Stimulated activated CD8-positive, alpha-beta memory T cell treated with anti-CD3 and anti-CD28 coated beads, Interleukin-12 subunit alpha, Interleukin-12 subunit beta, amount 100 ng/mL, for 4 hours (primary cell): ENCODE data around the gene GPC4.

Source experiments
- DNase-seq: peaks from one replicate; pipeline ENCODE4 v3.0.0-alpha.2; 2020; ENCODE audit warnings: low read depth

GPC4 gene

DNA sequence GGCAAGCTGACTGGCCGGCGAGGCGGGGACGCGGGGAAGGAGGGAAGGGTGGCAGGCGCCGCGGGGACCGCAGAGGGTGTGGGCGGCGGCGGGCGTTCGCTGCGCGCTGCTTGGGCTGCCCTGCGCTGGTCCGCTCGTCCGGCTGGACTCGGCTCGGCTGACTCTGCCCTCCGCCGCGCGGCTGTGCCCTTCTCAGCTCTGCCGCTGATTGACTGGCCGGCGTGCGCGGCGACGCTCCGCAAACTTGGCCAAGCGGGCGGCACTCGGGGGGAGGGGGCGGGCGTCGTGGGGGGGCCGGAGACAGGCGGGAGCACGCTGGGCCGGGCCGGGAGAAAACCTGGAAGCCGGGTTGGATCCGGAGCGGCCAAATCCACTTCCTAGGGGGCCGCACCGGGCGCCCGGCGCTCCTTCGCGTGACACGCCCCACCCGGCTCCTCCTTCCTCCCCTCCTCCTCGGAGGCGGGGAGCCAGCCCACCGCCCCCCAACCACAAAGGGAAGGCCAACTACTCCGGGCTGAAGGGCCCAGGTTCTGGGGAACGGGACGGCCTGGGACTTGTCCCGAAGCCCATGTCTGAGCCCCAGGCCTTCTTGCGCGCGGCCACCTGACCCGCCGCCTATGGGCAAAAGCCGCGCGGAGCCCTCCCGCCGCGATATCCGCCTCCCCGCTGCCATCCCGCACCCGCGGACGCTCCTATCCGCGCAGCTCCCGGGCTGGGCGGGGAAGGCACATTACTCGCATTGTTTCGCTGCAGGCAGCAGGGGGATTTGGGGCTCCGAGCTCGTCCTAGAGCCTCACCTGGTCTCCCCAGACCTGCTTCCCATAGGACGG, at the start of gene GPC4:
Gene GPC4 (minus strand): TSS at position 214 of the 830 bp plus-strand sequence. CDS start 524 bp downstream, outside the sequence.
- no peak for DNase-seq

DNA sequence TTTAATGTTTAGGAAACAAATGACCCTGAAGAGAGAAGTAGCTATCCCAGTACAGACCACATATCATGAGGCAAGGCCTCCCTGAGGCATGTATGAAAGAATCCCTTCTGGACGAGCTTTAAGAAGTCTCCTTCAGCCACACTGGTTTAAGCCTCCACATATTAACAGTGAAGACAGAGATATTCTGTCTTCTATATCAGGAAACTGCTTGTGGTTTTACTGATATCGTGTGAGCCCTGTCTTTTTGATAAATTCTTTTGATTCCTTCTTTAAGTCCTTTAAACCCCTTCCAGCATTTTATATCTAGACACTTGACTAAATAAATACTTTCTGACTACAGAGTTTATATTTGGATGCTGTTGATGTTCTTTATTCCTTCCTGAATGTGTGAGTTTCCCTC, 45.9 kb upstream of the GPC4 start:
- DNase-seq, result no peak

DNA sequence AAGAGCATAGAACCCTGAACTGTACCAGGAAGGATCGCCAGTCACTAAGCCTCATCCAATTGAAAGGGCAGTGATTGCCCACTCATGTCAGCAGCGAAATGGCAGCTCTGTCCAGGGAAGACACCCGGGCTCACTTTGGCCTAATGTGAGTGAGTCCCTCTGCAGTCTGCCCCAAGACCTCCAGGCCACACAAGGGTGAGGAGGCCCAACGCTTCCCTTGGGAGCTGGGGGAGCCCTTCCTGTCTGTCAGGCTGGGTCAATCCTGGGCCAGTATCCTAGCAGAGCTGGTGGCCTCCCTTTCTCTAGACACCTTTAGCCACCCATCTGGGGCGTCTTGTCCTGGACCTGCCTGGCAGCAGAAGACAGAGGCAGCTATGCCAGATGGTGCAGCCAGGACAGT, 39.6 kb upstream of the GPC4 start:
- DNase-seq, result no peak

DNA sequence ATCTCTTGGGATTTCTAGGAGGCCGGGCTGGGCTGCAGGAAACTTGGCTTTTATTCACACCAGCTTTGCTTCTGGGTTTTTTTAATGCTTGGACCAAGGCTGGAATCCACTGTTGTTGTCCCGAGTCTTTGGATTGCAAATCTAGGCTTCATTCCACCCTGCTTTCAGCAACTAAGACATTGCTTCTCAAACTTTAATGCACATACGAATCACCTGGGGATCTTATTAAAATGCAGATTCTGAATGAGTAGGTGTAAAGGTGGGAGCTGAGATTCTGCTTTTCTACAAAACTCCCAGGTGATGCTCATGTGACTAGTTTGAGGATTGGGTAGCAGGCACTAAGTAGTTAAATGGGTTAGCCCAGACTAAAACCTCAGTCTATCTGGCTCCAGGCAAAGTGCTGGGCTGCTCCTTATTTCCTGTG, 39.2 kb upstream of the GPC4 start:
- DNase-seq, result no peak

DNA sequence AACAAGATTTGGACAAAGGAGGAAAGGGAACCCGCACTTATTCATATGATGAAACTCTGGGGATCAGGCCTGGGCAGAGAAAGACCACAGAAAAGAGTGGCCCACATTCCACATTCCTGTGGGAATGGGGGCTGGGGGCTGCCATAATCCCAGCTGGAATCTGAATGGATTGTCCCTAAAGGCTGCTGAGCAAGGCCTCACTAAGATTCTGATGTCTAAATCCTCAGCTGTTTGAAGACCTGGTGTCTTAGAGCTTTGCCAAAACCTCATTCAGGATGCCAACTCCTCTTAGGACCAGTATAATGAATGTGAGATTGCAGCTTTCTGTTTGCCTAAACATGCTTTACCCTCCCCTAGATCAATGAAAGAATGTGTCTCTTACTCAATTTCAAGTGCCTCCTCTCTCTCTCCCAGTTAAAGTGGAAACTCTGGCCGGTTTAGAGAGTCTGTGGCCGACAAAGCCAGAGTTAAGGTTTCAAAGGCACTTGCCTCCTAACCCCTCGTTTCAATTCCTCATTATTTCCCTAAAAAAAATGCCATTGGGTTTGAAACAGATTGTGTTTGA, 33.3 kb upstream of the GPC4 start:
- no peak for DNase-seq

DNA sequence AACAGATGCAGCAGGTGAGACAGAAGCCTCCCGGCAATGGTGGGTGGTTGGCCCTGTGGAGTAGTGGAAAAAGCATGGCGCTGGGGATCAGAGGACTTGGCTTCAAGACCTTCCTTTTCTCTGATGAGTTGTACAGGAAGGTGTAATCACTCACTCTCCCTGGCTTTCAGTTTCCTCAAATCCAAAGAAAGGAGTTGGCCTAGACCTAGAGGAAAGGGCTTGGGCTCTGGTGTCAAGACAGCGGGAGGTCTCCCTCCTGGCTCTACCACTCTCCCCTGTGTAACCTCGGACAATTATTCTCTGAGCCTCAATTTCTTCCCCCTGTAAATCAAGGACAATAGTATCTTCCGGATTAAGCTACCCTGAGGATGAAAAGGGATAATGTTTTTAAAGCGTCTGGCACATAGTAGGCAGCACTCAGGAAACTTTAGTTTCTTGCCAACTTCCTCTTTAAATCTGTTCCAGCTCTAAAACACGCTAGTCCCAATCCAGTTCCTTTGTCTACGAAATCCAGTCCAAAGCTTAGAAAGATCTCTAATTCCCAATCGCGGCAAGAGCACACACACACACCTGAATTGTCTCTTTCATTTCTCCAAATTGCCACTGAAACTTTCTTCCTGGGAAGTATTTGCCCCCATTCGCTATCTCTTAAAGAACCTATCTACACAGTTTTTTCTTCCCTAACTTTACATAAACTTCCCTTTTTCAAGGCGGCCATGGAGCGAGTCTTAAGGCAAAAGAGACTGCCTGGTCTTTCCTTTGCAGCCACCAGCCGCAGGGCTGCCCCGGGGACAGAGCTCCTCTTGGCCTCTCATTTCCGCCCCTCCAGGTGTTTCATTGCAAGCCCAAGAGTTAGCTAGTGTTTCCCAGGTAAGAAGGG, 29.9 kb upstream of the GPC4 start:
- DNase-seq, result no peak

DNA sequence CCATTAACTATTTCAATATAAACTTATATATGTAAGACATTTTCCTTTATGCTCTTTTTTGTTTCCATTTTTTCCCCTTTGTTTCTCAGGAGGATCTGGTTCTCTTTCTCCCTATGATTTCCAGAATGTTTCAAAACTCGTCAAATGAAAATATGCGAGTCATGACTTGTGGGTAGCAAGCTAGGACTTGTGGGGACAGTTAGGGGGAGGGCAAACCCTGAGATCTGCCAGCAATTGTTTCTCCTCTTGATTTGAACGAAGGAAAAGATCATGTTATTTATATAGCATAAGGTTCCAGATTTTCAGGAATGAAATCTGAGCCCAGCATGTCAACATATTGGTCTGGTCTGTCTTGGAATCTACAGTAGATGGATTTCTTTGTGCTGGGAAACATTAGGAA, 28.9 kb upstream of the GPC4 start:
- DNase-seq, result no peak

DNA sequence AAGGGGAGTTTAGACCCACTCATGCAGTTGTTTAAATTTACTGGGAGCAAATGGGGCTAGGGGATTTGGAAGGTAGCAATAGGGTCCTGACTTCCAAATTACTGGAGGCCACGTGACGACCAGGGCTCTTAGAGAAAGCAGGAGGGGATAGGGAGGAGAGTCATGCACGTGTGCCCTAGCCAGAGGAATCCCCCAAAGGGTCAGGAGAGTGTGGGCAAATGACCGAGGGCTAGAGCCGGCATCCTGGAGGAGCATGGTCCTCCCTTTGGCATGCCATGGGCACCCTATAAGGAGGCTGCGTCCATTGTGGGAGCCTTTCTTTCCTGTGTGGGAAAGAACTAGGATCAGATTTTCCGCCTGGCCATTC, 25.5 kb upstream of the GPC4 start:
- no peak for DNase-seq

DNA sequence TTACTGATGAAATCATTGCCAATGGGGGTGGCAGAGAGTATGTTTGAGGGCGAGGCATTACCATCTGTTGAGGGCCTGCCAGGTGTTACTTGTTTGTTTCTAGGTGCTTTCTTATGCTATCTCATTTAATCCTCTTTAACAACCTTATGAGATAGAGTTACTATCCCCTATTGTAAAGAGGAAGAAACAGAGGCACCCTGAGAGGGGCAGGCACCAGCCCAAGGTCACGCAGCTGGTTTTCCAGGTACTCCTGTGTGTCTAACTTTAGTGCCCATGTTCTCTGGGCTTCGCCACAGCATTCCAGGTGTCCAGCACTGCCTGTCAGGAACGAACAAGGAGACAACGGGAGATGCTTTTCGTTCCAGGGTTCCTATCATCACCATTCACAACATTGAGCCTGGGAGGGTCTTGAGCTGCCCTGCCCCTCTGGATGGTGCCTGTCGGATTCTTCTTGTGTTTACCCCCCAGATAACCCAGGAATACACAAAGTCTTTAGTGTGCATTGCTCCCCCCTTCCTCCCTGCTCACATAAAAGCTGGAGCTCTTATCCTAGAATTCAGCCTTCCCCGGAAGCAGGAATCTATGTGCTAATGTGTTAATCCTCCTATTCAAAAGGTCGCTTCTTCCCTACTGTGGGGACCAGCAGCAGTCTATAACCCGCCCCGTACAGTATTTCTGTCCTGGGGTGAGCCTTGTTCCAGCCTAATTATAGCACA, 24.9 kb upstream of the GPC4 start:
- no peak for DNase-seq

DNA sequence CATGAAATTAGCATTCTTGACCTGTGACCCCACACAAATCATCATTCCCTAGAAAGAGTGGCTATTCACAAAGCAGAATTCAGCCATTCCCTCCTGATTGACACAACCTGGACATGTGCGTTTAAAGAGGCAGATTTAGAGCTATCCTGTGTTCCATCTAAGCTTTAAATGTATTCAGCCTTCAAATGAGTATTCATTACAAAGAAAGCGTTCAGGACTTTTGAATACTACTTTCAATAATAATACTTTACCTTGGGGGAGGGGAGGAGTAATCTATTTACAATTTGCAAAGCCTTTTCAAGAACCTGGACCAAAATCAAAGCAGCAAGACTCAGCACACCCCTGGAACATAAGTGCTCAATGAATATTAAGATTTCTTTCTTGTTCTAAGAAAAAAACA, 22.5 kb upstream of the GPC4 start:
- DNase-seq, result no peak

DNA sequence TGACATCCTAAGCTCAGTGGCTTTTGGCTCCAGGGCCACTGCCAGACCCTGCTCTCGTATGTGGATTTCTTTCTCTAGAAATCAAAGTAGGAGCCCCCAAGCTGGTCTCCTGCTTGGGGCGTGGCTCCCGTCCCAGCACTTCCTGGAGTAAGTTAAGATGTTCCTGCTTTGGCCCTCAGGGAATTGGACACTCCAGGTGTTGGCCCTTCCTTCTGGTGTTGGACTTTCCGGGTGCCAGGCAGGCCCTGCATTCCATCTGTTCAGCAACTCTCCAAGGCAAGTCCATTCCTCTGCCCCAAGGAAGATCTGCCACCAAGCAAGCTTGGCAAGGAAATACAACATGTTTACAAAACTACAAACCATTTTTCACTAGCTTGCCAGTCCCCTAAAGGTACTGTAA, 22.1 kb upstream of the GPC4 start:
- DNase-seq, result no peak

DNA sequence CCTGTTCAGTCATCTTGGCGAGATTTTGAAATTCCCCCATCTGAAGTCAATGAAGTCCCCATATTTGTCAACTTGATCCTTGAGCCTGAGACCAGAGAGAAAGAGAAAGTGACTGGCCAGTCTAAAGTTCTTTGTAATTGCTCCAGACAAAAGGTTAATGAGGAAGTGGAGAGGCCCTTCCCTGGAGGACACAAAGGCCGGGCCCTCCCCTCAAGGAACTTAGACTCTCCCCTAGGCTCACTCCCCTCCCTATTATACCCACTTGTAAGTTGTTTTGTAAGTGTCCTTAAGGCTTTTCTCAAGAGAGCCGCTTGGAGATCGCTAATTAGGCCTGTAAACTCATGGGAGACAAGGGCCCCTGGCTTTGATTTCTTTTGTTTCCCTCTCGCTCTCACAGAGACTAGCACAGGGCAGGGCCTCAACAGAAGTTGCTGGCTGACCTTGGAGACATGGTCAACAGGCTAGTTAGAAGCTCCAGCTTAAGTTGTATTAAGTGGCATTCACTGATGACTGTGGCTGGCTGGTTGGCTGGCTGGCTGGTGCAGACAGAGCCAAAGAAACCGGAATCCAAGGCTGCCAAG, 20.3 kb upstream of the GPC4 start:
- no peak for DNase-seq

DNA sequence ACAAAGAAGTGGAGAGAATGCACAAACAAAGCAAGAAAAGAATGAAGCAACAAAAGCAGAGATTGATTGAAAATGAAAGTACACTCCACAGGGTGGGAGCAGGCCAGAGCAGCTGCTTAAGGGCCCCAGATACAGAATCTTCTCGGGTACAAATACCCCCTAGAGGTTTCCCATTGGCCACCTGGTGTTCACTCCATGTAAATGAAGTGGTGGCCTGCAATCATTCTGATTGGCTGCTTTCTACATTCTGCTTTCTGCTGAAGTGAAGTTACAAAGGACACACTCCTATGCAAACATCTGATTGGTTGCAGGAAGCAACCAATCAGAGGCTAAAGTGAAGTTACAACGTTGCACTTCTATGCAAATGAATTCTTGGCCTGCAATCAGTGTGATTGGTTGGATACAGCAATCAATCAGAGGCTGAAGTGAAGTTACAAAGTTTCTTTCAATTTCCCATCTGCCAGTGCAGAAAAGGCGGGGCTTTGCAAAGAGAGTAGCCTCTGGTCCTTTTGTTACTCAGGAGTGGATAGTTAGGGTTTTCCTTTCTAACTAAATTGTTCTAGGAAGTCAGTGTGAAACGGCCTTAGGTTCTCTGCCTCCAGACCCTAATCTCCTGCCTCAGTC, 19.0 kb upstream of the GPC4 start:
- DNase-seq, result no peak

DNA sequence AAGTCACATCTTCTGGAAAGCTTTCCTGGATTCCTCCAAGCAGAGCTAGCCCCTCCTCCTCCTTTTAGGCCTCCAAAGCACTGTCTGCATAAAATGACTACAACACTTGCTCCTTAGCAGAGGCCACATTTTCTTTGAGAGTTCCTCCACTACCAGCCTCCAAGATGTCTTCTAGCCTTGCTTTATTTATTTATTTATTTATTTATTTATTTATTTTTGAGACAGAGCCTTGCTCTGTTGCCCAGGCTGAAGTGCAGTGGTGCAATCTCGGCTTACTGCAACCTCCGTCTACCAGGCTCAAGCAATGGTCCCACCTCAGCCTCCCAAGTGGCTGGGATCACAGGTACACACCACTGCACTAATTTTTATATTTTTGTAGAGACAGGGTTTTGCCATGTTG, 4.6 kb upstream of the GPC4 start:
- DNase-seq, result no peak

DNA sequence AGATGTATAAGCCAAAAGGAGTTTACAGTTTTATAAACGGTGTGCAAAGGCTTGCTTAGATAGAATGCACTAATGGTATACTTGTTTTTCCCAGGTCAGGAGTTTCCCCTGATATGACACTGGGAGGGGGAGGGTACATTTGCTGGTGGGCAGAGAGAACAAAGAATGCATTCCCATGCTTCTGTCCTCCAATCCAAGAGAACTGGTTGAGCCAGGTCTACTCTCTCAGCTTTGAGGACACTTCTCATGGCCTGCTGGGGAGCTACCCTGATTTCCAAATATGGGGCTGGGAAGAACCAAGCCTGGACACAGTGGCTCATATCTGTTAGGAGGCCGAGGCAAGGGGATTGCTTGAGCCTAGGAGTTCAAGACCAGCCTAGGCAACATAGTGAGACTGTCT, 3.3 kb upstream of the GPC4 start:
- no peak for DNase-seq

DNA sequence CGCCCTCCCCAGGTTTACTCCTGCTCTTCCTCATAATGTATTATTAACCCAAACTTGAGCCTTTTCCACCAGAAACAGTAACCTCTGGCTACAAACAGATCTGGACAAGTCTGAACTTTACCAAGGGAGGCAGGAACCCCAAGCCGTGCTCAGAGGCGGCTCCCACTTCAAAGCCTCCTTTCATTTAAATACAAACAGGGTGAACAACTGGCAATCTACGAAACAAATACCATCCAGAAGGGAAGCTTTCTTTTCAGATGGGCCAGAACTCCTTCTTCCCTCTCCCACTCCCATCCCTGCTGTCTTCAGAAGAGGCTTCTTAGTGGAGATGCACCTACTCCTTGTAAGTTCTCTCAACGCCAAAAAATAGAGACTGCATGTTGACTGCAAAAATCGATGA, 2.1 kb upstream of the GPC4 start:
- no peak for DNase-seq

DNA sequence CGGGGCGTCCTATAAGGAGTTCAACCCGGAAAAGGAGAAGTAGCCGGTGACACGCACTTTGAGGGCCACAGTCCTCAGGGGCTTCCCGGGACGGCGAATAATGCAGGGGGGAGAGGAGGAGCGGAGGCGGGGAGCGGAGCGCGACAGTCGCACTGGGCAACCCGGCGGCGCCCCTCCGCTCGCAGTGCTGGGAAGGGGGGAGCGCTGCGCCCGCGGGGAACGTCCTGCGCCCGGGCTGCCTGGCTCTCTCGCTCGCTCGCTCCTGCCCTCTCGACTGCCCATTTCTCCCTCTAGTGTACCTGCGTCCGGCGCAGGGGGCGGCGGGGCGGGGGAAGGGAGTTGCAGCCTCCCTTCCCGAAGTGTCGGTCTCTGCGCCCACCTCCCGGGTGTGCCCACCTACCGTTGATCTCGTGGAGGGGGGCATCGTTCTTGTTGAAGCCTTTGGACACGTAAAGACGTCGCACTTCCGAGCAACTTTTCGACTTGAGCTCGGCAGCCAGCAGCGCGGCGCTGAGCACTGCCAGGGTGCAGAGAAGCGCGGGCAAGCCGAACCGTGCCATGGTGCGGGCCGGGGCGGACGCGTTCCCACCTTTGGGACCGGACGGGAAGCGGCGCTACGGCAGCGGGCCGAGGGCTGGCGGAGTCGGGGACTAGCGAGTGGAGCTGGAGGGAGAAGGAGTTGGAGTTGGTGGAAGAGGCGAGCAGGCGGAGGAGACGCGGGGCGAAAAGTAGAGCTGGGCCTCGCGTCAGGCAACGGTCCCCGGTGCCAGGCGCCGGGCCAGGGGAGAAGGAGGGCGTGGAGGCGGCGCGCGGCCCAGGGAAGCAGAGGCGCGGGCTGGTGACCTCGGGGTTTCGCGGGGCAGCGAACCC, 648 bp downstream of the GPC4 start:
- no peak for DNase-seq

DNA sequence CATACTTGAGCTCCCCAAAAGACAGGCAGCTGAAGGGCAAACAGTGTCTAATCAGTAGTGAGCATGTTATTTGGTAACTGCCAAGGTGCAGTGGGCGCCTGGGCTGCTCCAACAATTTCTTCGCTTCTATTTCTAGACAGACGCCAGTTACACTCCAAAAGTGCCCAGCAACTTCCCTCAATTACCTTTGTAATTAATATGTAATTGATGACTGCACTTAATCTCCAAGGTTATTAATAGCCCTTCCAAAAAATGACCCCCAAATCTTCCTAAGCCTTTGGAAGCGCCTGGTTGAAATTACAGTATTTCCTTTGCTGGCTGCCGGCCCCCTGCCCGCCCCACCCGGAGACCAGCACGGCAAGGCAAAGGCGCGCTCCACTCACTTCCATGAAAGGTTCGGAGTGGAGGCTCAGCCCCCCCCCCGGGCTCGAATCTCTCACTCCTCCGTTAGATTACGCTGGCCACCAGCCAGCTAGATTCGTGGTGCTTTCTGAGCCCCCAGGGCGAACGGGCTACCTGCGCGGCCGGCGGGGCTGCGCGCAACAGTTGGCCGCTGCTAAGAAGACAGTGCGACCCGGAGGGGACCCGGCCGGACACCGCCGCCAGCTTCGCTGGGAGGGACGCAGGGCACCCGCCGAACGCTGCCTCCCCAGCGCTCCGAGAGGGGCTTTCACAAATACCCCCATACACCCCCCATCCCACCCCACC, 1.9 kb downstream of the GPC4 start:
- no peak for DNase-seq

DNA sequence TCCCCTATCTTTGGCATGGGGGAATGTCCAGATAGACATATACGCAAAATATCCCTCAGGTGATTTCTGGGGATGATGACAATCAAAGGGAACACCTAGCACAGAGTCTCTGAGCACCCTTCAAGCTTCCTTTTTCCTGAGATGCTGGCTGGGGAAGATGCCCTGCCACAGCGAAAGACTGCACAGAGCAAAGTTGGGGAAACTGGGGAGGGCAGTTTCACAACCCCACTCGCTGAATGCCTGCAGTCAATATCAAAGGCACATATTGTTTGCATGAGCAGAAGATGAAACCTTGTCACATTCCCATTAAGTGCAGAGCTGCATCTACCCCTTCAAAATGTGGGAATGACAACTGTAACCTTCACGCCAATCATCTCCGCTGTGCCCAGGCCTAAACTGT, 2.6 kb downstream of the GPC4 start:
- no peak for DNase-seq

DNA sequence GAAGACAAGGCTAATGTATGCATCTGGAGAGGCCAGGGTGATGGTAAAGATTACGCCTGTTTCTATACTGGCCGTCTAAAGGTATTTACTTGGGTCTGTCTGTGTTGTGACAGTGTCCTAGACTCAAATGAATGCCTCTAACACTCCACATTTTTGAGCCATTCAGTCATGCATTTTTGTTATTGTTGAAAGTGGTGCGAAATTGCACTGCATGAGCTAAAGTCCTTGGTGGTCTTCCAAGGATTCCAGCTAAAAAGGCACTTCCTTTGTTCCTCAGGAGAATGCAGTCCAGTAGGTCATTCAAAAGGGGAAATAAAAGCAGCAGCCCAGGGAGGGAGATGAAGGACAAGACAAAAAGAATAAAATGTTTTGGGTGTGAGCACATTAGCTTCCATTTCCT, 3.0 kb downstream of the GPC4 start:
- DNase-seq, result no peak
